ENCODE data around the gene SMYD2. TPM values are rescaled to one million over a fixed set of nuclear protein-coding genes. Genes with fewer than 3 reads are reported as not detected.

Gene SMYD2
- total RNA-seq, 1 experiment from 2014 or later = 27.2 TPM

- CTCF ChIA-PET = interaction anchor here (2.1 to 2.2 kb wide), 2 partner anchors 20 to 91 kb away, joined by 8 to 9 read pairs; no protein-coding TSS in a partner anchor
- DNase-seq (ENCODE audit: low read depth, low spot score) = no peak
These were observed 39.9 kb upstream of the SMYD2 start for GRCh38 chr1:214241060-214241459.

More at GRCh38 chr1:214241060-214241459, 39.9 kb upstream of the SMYD2 start:
- Histone ChIP-seq H3K4me1 (ENCODE audit: control insufficient read depth in 1 of 2, insufficient read depth in 2 of 2, low read length in 2 of 2) (no peaks in the 10 kb centered on the region), H3K27ac (ENCODE audit: low read depth, low read length) (no peak overlapping the region), H3K27me3 (ENCODE audit: insufficient read depth, low read length) (no peaks in the 10 kb centered on the region), H4K20me1 (ENCODE audit: insufficient read depth) (no peaks in the 10 kb centered on the region), H3K79me2 (ENCODE audit: insufficient read depth, low read length) (no peaks in the 10 kb centered on the region), H3K4me2 (ENCODE audit: low read length) (no peak overlapping the region), H3K9me3 (ENCODE audit: control insufficient read depth in 1 of 2, insufficient read depth in 1 of 2, low read depth in 1 of 2, low read length in 2 of 2) (no peaks in the 10 kb centered on the region), H3K9me2 (ENCODE audit: insufficient read depth) (no peaks in the 10 kb centered on the region), H3K36me3 (ENCODE audit: control insufficient read depth in 1 of 2, insufficient read depth in 2 of 2, low read length in 2 of 2) (no peaks in the 10 kb centered on the region), H2AFZ (ENCODE audit: low read depth, low read length, poor library complexity, severe bottlenecking) (no peak overlapping the region), H3K4me3 (replicated peaks in 1 of 2; ENCODE audit: low read depth in 1 of 2, low read length in 2 of 2) (no peak overlapping the region), H3K9ac (ENCODE audit: low read length) (no peak overlapping the region)
- no peak for ATAC-seq
- intact Hi-C loops (cut with micrococcal nuclease) = no loop called here
- RAD21 ChIA-PET (ENCODE audit: low non-redundant PET in 1 of 2, low total read pairs in 2 of 2, uncharacterized antibody in 2 of 2, unreplicated experiment in 2 of 2) = no interaction called here
- TF ChIP-seq SRF (IDR thresholded peaks at IDR 0.05; ENCODE audit: low read depth) (no peak), CEBPB (IDR thresholded peaks at IDR 0.05; ENCODE audit: low read depth) (no peak), EGR1 (IDR thresholded peaks at IDR 0.05; ENCODE audit: low read depth) (no peak), FOSL1 (IDR thresholded peaks at IDR 0.05; ENCODE audit: low read depth) (no peak), EZH2 (IDR thresholded peaks at IDR 0.05) (no peak), ELF1 (IDR thresholded peaks at IDR 0.05; ENCODE audit: borderline replicate concordance, low read depth) (no peak), REST (IDR thresholded peaks at IDR 0.05; ENCODE audit: low read depth) (no peak), SP1 (IDR thresholded peaks at IDR 0.05; ENCODE audit: low read depth) (no peak), MAX (IDR thresholded peaks at IDR 0.05) (no peak), POLR2AphosphoS5 (IDR thresholded peaks at IDR 0.05; ENCODE audit: low read depth, low read length) (no peak), JUND (IDR thresholded peaks at IDR 0.05) (no peak), RAD21 (IDR thresholded peaks at IDR 0.05; ENCODE audit: low read depth) (no peak), ZFX (IDR thresholded peaks at IDR 0.05) (no peak), ZNF274 (IDR thresholded peaks at IDR 0.05; ENCODE audit: low read depth, low read length) (no peak), CBX3 (IDR thresholded peaks at IDR 0.05; ENCODE audit: low read depth) (no peak), POLR2A (IDR thresholded peaks at IDR 0.05; ENCODE audit: borderline replicate concordance, extremely low read depth, insufficient read depth, insufficient read length) (no peak), SIN3A (IDR thresholded peaks at IDR 0.05; ENCODE audit: low read depth) (no peak)
- TF ChIP-seq, protein P1, sequence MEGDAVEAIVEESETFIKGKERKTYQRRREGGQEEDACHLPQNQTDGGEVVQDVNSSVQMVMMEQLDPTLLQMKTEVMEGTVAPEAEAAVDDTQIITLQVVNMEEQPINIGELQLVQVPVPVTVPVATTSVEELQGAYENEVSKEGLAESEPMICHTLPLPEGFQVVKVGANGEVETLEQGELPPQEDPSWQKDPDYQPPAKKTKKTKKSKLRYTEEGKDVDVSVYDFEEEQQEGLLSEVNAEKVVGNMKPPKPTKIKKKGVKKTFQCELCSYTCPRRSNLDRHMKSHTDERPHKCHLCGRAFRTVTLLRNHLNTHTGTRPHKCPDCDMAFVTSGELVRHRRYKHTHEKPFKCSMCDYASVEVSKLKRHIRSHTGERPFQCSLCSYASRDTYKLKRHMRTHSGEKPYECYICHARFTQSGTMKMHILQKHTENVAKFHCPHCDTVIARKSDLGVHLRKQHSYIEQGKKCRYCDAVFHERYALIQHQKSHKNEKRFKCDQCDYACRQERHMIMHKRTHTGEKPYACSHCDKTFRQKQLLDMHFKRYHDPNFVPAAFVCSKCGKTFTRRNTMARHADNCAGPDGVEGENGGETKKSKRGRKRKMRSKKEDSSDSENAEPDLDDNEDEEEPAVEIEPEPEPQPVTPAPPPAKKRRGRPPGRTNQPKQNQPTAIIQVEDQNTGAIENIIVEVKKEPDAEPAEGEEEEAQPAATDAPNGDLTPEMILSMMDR (IDR thresholded peaks at IDR 0.05 in 2 of 3, conservative IDR thresholded peaks at IDR 0.05 in 1 of 3; ENCODE audit: borderline replicate concordance in 1 of 3, insufficient read depth in 1 of 3, low read depth in 2 of 3, low read length in 2 of 3) = no peak
- TF ChIP-seq, protein P2, sequence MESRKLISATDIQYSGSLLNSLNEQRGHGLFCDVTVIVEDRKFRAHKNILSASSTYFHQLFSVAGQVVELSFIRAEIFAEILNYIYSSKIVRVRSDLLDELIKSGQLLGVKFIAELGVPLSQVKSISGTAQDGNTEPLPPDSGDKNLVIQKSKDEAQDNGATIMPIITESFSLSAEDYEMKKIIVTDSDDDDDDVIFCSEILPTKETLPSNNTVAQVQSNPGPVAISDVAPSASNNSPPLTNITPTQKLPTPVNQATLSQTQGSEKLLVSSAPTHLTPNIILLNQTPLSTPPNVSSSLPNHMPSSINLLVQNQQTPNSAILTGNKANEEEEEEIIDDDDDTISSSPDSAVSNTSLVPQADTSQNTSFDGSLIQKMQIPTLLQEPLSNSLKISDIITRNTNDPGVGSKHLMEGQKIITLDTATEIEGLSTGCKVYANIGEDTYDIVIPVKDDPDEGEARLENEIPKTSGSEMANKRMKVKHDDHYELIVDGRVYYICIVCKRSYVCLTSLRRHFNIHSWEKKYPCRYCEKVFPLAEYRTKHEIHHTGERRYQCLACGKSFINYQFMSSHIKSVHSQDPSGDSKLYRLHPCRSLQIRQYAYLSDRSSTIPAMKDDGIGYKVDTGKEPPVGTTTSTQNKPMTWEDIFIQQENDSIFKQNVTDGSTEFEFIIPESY (IDR thresholded peaks at IDR 0.05; ENCODE audit: extremely low read depth, insufficient replicate concordance, low read length) = no peak
- POLR2A ChIA-PET = no interaction called here
- BruUV-seq (replicated peaks) = no TSS peak
